ENCODE results near the gene WDR4. TPM values are rescaled to one million over a fixed set of nuclear protein-coding genes. Genes with fewer than 3 reads are reported as not detected.

The WDR4 gene
- total and polyA plus RNA-seq, 9 of the 15 experiments (the other 6 are each of a cell fraction or from before 2014, with no cell fraction given): 5.4 to 95.4 (median 32.1) TPM

DNA sequence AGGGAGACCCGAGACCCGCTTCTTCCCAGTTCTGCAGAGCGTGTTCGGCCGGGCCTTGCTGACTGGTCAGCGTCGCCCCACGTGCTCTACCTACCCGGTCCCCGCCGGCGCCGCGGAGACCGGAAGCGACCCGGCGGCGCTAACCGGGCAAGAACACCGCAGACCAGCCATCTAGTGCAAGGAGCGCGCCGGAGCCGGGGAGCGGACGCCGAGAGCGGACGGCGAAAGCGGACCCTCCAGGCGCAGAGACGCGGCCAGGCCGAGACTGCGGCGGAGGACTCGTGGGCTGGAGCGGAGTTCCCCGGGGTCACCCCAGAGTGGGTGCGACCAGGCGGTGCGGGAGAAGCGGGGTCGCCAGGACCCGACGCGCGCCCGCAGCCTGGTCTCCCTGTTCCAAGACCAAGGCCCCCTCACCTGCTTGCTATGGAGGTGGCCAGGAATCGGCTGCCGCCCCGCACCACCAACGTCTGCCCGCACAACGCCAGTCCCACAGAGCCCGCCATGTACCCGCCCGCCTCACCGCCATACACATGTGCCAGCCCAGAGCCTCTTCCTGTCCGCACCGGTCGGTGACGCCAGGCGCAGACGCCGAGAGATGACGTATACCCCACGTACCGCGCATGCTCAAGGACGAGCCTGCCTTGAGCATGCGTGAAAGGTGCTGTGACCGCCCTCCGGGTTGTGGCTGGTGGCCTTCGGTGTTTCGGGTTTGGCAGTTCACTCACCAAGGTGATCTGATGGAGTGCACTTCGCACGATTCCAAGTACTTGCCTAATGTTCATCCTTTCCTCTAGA, at the start of gene WDR4 (continued):
- TF ChIP-seq, protein P1, sequence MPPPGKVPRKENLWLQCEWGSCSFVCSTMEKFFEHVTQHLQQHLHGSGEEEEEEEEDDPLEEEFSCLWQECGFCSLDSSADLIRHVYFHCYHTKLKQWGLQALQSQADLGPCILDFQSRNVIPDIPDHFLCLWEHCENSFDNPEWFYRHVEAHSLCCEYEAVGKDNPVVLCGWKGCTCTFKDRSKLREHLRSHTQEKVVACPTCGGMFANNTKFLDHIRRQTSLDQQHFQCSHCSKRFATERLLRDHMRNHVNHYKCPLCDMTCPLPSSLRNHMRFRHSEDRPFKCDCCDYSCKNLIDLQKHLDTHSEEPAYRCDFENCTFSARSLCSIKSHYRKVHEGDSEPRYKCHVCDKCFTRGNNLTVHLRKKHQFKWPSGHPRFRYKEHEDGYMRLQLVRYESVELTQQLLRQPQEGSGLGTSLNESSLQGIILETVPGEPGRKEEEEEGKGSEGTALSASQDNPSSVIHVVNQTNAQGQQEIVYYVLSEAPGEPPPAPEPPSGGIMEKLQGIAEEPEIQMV (tag; conservative IDR thresholded peaks at IDR 0.05; ENCODE audit: low read depth): no peak
- TF ChIP-seq POLR2AphosphoS2 (IDR thresholded peaks at IDR 0.05; ENCODE audit: low read length) (peak; percentile 93; the same call in 1 of the 2 replicates), PML (IDR thresholded peaks at IDR 0.05; ENCODE audit: low read length) (peak; percentile 68), RFX1 (IDR thresholded peaks at IDR 0.05) (no peak), SOX6 (IDR thresholded peaks at IDR 0.05) (no peak), TRIM28 (IDR thresholded peaks at IDR 0.05) (no peak), POLR3A (IDR thresholded peaks at IDR 0.05; ENCODE audit: borderline replicate concordance, extremely low read depth, insufficient read depth, insufficient read length) (no peak), SPI1 (IDR thresholded peaks at IDR 0.05; ENCODE audit: borderline replicate concordance, low read depth, low read length) (peak; percentile 8; the same call in 1 of the 2 replicates), TCF7 (IDR thresholded peaks at IDR 0.05; ENCODE audit: borderline replicate concordance) (no peak), ETV5 (CRISPR knock-in tag; IDR thresholded peaks at IDR 0.05; ENCODE audit: low read depth) (peak; percentile 92), GABPB1 (CRISPR knock-in tag; IDR thresholded peaks at IDR 0.05) (peak; percentile 95), IRF2 (CRISPR knock-in tag; IDR thresholded peaks at IDR 0.05) (no peak), TBP (optimal IDR thresholded peaks at IDR 0.05; ENCODE audit: low read depth, low read length) (peak; percentile 97), ZNF41 (CRISPR knock-in tag; conservative IDR thresholded peaks at IDR 0.05) (no peak), ZBED1 (IDR thresholded peaks at IDR 0.05) (0 out of 2 replicates have a peak, but pooled peaks have one; percentile 38), ARHGAP35 (IDR thresholded peaks at IDR 0.05; ENCODE audit: partially characterized antibody) (no peak), MYC (IDR thresholded peaks at IDR 0.05; ENCODE audit: low read depth, low read length) (peak; percentile 99), MYC (CRISPR knock-in tag; IDR thresholded peaks at IDR 0.05; ENCODE audit: borderline replicate concordance, low read depth) (peak; percentile 99; the same call in 1 of the 2 replicates), TAL1 (IDR thresholded peaks at IDR 0.05) (no peak), ZNF76 (CRISPR knock-in tag; IDR thresholded peaks at IDR 0.05; ENCODE audit: borderline replicate concordance) (no peak; the same call in 1 of the 2 replicates), ARID2 (IDR thresholded peaks at IDR 0.05) (no peak), MAFG (tag; conservative IDR thresholded peaks at IDR 0.05) (no peak)
- TF ChIP-seq, protein P2, sequence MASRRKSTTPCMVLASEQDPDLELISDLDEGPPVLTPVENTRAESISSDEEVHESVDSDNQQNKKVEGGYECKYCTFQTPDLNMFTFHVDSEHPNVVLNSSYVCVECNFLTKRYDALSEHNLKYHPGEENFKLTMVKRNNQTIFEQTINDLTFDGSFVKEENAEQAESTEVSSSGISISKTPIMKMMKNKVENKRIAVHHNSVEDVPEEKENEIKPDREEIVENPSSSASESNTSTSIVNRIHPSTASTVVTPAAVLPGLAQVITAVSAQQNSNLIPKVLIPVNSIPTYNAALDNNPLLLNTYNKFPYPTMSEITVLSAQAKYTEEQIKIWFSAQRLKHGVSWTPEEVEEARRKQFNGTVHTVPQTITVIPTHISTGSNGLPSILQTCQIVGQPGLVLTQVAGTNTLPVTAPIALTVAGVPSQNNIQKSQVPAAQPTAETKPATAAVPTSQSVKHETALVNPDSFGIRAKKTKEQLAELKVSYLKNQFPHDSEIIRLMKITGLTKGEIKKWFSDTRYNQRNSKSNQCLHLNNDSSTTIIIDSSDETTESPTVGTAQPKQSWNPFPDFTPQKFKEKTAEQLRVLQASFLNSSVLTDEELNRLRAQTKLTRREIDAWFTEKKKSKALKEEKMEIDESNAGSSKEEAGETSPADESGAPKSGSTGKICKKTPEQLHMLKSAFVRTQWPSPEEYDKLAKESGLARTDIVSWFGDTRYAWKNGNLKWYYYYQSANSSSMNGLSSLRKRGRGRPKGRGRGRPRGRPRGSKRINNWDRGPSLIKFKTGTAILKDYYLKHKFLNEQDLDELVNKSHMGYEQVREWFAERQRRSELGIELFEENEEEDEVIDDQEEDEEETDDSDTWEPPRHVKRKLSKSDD (conservative IDR thresholded peaks at IDR 0.05; ENCODE audit: low read length): peak; percentile 79; the same call in 1 of the 2 replicates
- TF ChIP-seq, protein P3, sequence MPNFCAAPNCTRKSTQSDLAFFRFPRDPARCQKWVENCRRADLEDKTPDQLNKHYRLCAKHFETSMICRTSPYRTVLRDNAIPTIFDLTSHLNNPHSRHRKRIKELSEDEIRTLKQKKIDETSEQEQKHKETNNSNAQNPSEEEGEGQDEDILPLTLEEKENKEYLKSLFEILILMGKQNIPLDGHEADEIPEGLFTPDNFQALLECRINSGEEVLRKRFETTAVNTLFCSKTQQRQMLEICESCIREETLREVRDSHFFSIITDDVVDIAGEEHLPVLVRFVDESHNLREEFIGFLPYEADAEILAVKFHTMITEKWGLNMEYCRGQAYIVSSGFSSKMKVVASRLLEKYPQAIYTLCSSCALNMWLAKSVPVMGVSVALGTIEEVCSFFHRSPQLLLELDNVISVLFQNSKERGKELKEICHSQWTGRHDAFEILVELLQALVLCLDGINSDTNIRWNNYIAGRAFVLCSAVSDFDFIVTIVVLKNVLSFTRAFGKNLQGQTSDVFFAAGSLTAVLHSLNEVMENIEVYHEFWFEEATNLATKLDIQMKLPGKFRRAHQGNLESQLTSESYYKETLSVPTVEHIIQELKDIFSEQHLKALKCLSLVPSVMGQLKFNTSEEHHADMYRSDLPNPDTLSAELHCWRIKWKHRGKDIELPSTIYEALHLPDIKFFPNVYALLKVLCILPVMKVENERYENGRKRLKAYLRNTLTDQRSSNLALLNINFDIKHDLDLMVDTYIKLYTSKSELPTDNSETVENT (CRISPR knock-in tag; IDR thresholded peaks at IDR 0.05): 0 out of 2 replicates have a peak, but pooled peaks have one; percentile 30
